ENCODE data around the gene SCYGR1.

Gene SCYGR1

GRCh38 chr2:227428731-227429285 lies 41.1 kb upstream of the SCYGR1 start:
- DNase-seq: no peak
- Histone ChIP-seq H3K4me1 (ENCODE audit: control insufficient read depth in 1 of 2, insufficient read depth in 2 of 2, low read length in 2 of 2) (no peaks in the 10 kb centered on the region), H3K4ac (ENCODE audit: low read depth, low read length) (no peak overlapping the region), H3K9ac (ENCODE audit: low read length) (no peak overlapping the region), H3K27ac (ENCODE audit: low read depth, low read length) (no peak overlapping the region), H4K8ac (ENCODE audit: low read depth, low read length) (no peak overlapping the region), H2BK120ac (ENCODE audit: insufficient read depth, low read length, poor library complexity) (no peak overlapping the region), H3K14ac (ENCODE audit: low read length) (no peak overlapping the region), H4K12ac (ENCODE audit: low read depth, low read length) (no peak overlapping the region), H3K9me3 (ENCODE audit: insufficient read depth, low read depth, low read length) (no peaks in the 10 kb centered on the region), H3K23ac (ENCODE audit: low read length) (no peak overlapping the region), H3K18ac (ENCODE audit: low read length) (no peak overlapping the region), H3K36me3 (ENCODE audit: control insufficient read depth in 1 of 2, insufficient read depth in 2 of 2, low read length in 2 of 2) (no peaks in the 10 kb centered on the region), H3K4me3 (ENCODE audit: low read depth, low read length) (no peak overlapping the region), H3K27me3 (ENCODE audit: insufficient read depth, low read length) (no peaks in the 10 kb centered on the region), H3K79me2 (ENCODE audit: control insufficient read depth, insufficient read depth, low read length, poor library complexity) (no peaks in the 10 kb centered on the region), H4K91ac (ENCODE audit: low read depth, low read length) (no peak overlapping the region), H3K4me2 (ENCODE audit: low read length) (no peak overlapping the region), H2AK5ac (ENCODE audit: low read length) (no peak overlapping the region), H3K79me1 (ENCODE audit: low read length) (no peaks in the 10 kb centered on the region), H2BK12ac (ENCODE audit: low read length) (no peak overlapping the region), H2AFZ (ENCODE audit: insufficient read depth, low read length, poor library complexity) (no peak overlapping the region), H2BK5ac (ENCODE audit: low read depth, low read length, poor library complexity) (no peak overlapping the region)
- WGBS (ENCODE audit: extremely low coverage, insufficient coverage, insufficient read length): no CpG with 5 or more reads among the region's 8 CpGs

- Histone ChIP-seq H3K27ac (ENCODE audit: low read depth, low read length) (no peak overlapping the region), H3K4me1 (ENCODE audit: control insufficient read depth in 1 of 2, insufficient read depth in 2 of 2, low read length in 2 of 2) (no peaks in the 10 kb centered on the region), H3K4me2 (ENCODE audit: low read length) (no peak overlapping the region), H3K4ac (ENCODE audit: low read depth, low read length) (no peak overlapping the region), H4K8ac (ENCODE audit: low read depth, low read length) (no peak overlapping the region), H3K14ac (ENCODE audit: low read length) (no peak overlapping the region), H2AK5ac (ENCODE audit: low read length) (no peak overlapping the region), H2BK12ac (ENCODE audit: low read length) (no peak overlapping the region), H3K9me3 (ENCODE audit: insufficient read depth, low read depth, low read length) (no peaks in the 10 kb centered on the region), H3K18ac (ENCODE audit: low read length) (no peak overlapping the region), H4K91ac (ENCODE audit: low read depth, low read length) (no peak overlapping the region), H3K79me1 (ENCODE audit: low read length) (no peaks in the 10 kb centered on the region), H3K4me3 (ENCODE audit: low read depth, low read length) (no peak overlapping the region), H2BK5ac (ENCODE audit: low read depth, low read length, poor library complexity) (no peak overlapping the region), H2AFZ (ENCODE audit: insufficient read depth, low read length, poor library complexity) (no peak overlapping the region), H3K36me3 (ENCODE audit: control insufficient read depth in 1 of 2, insufficient read depth in 2 of 2, low read length in 2 of 2) (no peaks in the 10 kb centered on the region), H3K9ac (ENCODE audit: low read length) (no peak overlapping the region), H3K79me2 (ENCODE audit: control insufficient read depth, insufficient read depth, low read length, poor library complexity) (no peaks in the 10 kb centered on the region), H4K12ac (ENCODE audit: low read depth, low read length) (no peak overlapping the region), H3K27me3 (ENCODE audit: insufficient read depth, low read length) (no peaks in the 10 kb centered on the region), H2BK120ac (ENCODE audit: insufficient read depth, low read length, poor library complexity) (no peak overlapping the region), H3K23ac (ENCODE audit: low read length) (no peak overlapping the region)
- no CpG with 5 or more reads among the region's 10 CpGs for WGBS (ENCODE audit: extremely low coverage, insufficient coverage, insufficient read length)
- no peak for DNase-seq
Observed at GRCh38 chr2:227423656-227424499, 36.1 kb upstream of the SCYGR1 start.

- H3K14ac ChIP-seq (ENCODE audit: low read length): no peak overlapping the region
- no peak for DNase-seq
- no peak overlapping the region for H3K27ac ChIP-seq (ENCODE audit: low read depth, low read length)
- H4K12ac ChIP-seq (ENCODE audit: low read depth, low read length): no peak overlapping the region
- no peak overlapping the region for H2BK120ac ChIP-seq (ENCODE audit: insufficient read depth, low read length, poor library complexity)
- H3K79me1 ChIP-seq (ENCODE audit: low read length): no peaks in the 10 kb centered on the region
- no peak overlapping the region for H2BK12ac ChIP-seq (ENCODE audit: low read length)
- H3K4ac ChIP-seq (ENCODE audit: low read depth, low read length): no peak overlapping the region
- no peak overlapping the region for H2BK5ac ChIP-seq (ENCODE audit: low read depth, low read length, poor library complexity)
- no peak overlapping the region for H3K9ac ChIP-seq (ENCODE audit: low read length)
- H3K9me3 ChIP-seq (ENCODE audit: insufficient read depth, low read depth, low read length): no peaks in the 10 kb centered on the region
- no peak overlapping the region for H3K4me2 ChIP-seq (ENCODE audit: low read length)
- H3K18ac ChIP-seq (ENCODE audit: low read length): no peak overlapping the region
- H3K23ac ChIP-seq (ENCODE audit: low read length): no peak overlapping the region
- no peak overlapping the region for H2AK5ac ChIP-seq (ENCODE audit: low read length)
- WGBS (ENCODE audit: extremely low coverage, insufficient coverage, insufficient read length): no CpG with 5 or more reads among the region's 15 CpGs
- no peaks in the 10 kb centered on the region for H3K79me2 ChIP-seq (ENCODE audit: control insufficient read depth, insufficient read depth, low read length, poor library complexity)
- H3K36me3 ChIP-seq (ENCODE audit: control insufficient read depth in 1 of 2, insufficient read depth in 2 of 2, low read length in 2 of 2): no peaks in the 10 kb centered on the region
- H4K8ac ChIP-seq (ENCODE audit: low read depth, low read length): no peak overlapping the region
- H3K4me1 ChIP-seq (ENCODE audit: control insufficient read depth in 1 of 2, insufficient read depth in 2 of 2, low read length in 2 of 2): no peaks in the 10 kb centered on the region
- H3K4me3 ChIP-seq (ENCODE audit: low read depth, low read length): no peak overlapping the region
- H2AFZ ChIP-seq (ENCODE audit: insufficient read depth, low read length, poor library complexity): no peak overlapping the region
- no peaks in the 10 kb centered on the region for H3K27me3 ChIP-seq (ENCODE audit: insufficient read depth, low read length)
- no peak overlapping the region for H4K91ac ChIP-seq (ENCODE audit: low read depth, low read length)
Observed at GRCh38 chr2:227420087-227421052, 32.6 kb upstream of the SCYGR1 start.

DNA sequence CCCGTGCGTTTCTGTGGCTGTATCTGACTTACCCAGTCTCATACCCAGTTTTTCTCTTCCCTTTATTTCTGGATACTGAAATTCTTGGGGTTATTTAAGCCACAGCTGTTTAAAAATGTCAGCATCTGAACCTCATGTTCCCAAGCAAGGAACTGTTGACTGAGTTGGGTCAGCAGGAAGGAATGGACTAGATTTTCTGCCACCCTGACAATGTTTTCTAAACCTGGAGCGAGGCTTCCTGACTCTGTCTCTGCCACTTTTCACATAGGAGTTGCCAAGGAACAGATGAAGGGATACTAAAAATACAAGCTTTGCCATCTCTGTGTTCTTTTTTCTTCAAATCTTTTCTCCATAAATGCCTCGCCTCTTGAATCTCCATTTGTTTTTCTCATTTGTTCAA lies 29.0 kb upstream of the SCYGR1 start:
- Histone ChIP-seq H3K4me1 (ENCODE audit: control insufficient read depth in 1 of 2, insufficient read depth in 2 of 2, low read length in 2 of 2) (no peaks in the 10 kb centered on the region), H3K9me3 (ENCODE audit: insufficient read depth, low read depth, low read length) (no peaks in the 10 kb centered on the region), H3K79me2 (ENCODE audit: control insufficient read depth, insufficient read depth, low read length, poor library complexity) (no peaks in the 10 kb centered on the region), H2AFZ (ENCODE audit: insufficient read depth, low read length, poor library complexity) (no peak overlapping the region), H4K12ac (ENCODE audit: low read depth, low read length) (no peak overlapping the region), H3K9ac (ENCODE audit: low read length) (no peak overlapping the region), H2BK12ac (ENCODE audit: low read length) (no peak overlapping the region), H3K4me3 (ENCODE audit: low read depth, low read length) (no peak overlapping the region), H4K91ac (ENCODE audit: low read depth, low read length) (no peak overlapping the region), H3K27me3 (ENCODE audit: insufficient read depth, low read length) (no peaks in the 10 kb centered on the region), H3K18ac (ENCODE audit: low read length) (no peak overlapping the region), H3K4ac (ENCODE audit: low read depth, low read length) (no peak overlapping the region), H2BK120ac (ENCODE audit: insufficient read depth, low read length, poor library complexity) (no peak overlapping the region), H2BK5ac (ENCODE audit: low read depth, low read length, poor library complexity) (no peak overlapping the region), H3K4me2 (ENCODE audit: low read length) (no peak overlapping the region), H3K14ac (ENCODE audit: low read length) (no peak overlapping the region), H2AK5ac (ENCODE audit: low read length) (no peak overlapping the region), H3K27ac (ENCODE audit: low read depth, low read length) (no peak overlapping the region), H3K36me3 (ENCODE audit: control insufficient read depth in 1 of 2, insufficient read depth in 2 of 2, low read length in 2 of 2) (no peaks in the 10 kb centered on the region), H3K79me1 (ENCODE audit: low read length) (no peaks in the 10 kb centered on the region), H3K23ac (ENCODE audit: low read length) (no peak overlapping the region), H4K8ac (ENCODE audit: low read depth, low read length) (no peak overlapping the region)
- no CpG with 5 or more reads among the region's 4 CpGs for WGBS (ENCODE audit: extremely low coverage, insufficient coverage, insufficient read length)
- DNase-seq: no peak

All from trophoblast cell (in vitro differentiated cells and primary cell).